Endothelial cell of umbilical vein (primary cell): ENCODE data around the gene DAB2IP. TPM values are rescaled to one million over a fixed set of nuclear protein-coding genes. Genes with fewer than 3 reads are reported as not detected.
A peak's percentile ranks its signal among the peaks of the same experiment; 100 is the strongest.

Source experiments
- BruUV-seq: library from RNA; stranded (reverse); fragments of 400-500 nt; replicated peaks from 2 replicates; lab custom pipeline; 2021; lab: Mats Ljungman, UMichigan
- CTCF ChIA-PET: fragments of 300-600, 350-600 bp; sonication (Branson Sonifier 250); formaldehyde crosslinking; loops from one replicate; lab custom pipeline; 2021; ENCODE audit warnings: antibody characterized with exemption, inconsistent platforms; lab: Charles Lee
- POLR2A ChIA-PET: fragments of 300-600, 350-600 bp; sonication (Branson Sonifier 250); formaldehyde crosslinking; loops from one replicate; lab custom pipeline; 2021; ENCODE audit warnings: antibody characterized with exemption, inconsistent platforms; lab: Charles Lee
- DNase-seq: peaks from one replicate; pipeline ENCODE4 v3.0.0-alpha.2; 2011; ENCODE audit warnings: low read depth, low spot score
- FAIRE-seq: peaks from 2 replicates; lab custom pipeline; 2011; peaks lifted over from hg19 to GRCh38; lab: Jason Lieb, UNC
- H2AFZ ChIP-seq: 2 replicates; pipeline ENCODE4 v1.6.0; 2012; ENCODE audit warnings: low read depth, low read length, control low read depth, inconsistent platforms
- H3K27ac ChIP-seq: 2 replicates; pipeline ENCODE4 v1.5.1; 2011; ENCODE audit warnings: low read depth, mild to moderate bottlenecking, control low read depth, low read length, moderate library complexity; ENCODE audit not compliant: insufficient read depth
- H3K27me3 ChIP-seq, 2 experiments: 2 replicates each; pipeline versions ENCODE4 v1.6.0 to v1.6.1; 2011; ENCODE audit warnings: low read length in 2 of 2, mixed read lengths in 1 of 2; ENCODE audit not compliant: control insufficient read depth in 2 of 2, insufficient read depth in 2 of 2
- H3K36me3 ChIP-seq, 2 experiments: 2 replicates in 1 of 2; 3 replicates in 1 of 2; pipeline ENCODE4 v1.5.1; 2011; ENCODE audit warnings: low read length in 2 of 2, mild to moderate bottlenecking in 1 of 2, moderate library complexity in 1 of 2; ENCODE audit not compliant: control insufficient read depth in 2 of 2, insufficient read depth in 2 of 2; ENCODE audit errors: extremely low read depth in 1 of 2
- H3K4me1 ChIP-seq: 3 replicates; pipeline ENCODE4 v1.5.1; 2011; ENCODE audit warnings: mild to moderate bottlenecking, low read length; ENCODE audit not compliant: control insufficient read depth, insufficient read depth; ENCODE audit errors: extremely low read depth
- H3K4me2 ChIP-seq: 2 replicates; pipeline ENCODE4 v1.6.1; 2011; ENCODE audit warnings: low read length, control low read depth, mixed read lengths; ENCODE audit not compliant: insufficient read depth
- H3K4me3 ChIP-seq, 3 experiments: fragments of 200-600 bp in 1 of 3; sonication (generic), shearing (Covaris generic) in 1 of 3; replicated peaks in 1 of 3; 2 replicates each; pipeline ENCODE4 v1.5.1; 2011 to 2016; ENCODE audit warnings: control low read depth in 3 of 3, low read length in 3 of 3, mild to moderate bottlenecking in 2 of 3, inconsistent platforms in 1 of 3, low read depth in 1 of 3, moderate library complexity in 1 of 3; ENCODE audit not compliant: insufficient read depth in 1 of 3
- H3K79me2 ChIP-seq: 2 replicates; pipeline ENCODE4 v1.6.0; 2012; ENCODE audit warnings: low read length, inconsistent platforms; ENCODE audit not compliant: control insufficient read depth, insufficient read depth
- H3K9ac ChIP-seq: replicated peaks from 2 replicates; pipeline ENCODE3; 2011; ENCODE audit warnings: low read length, control low read depth; ENCODE audit not compliant: insufficient read depth; ENCODE audit errors: extremely low read depth
- H3K9me1 ChIP-seq: replicated peaks from 3 replicates; pipeline ENCODE4 v1.6.0; 2011; ENCODE audit warnings: mild to moderate bottlenecking, low read length; ENCODE audit not compliant: control insufficient read depth, insufficient read depth; ENCODE audit errors: extremely low read depth
- H3K9me3 ChIP-seq: replicated peaks from 2 replicates; pipeline ENCODE4 v1.5.1; 2012; ENCODE audit warnings: low read length, inconsistent platforms; ENCODE audit not compliant: control insufficient read depth, insufficient read depth
- H4K20me1 ChIP-seq: replicated peaks from 2 replicates; pipeline ENCODE3; 2011; ENCODE audit warnings: mild to moderate bottlenecking, low read length; ENCODE audit not compliant: control insufficient read depth, insufficient read depth; ENCODE audit errors: extremely low read depth
- CTCF ChIP-seq, 2 donors: IDR thresholded peaks; 1 replicate in 1 of 2; 2 replicates in 1 of 2; pipeline ENCODE4 v1.5.1; 2011; ENCODE audit warnings: low read length in 2 of 2, mild to moderate bottlenecking in 2 of 2, moderate library complexity in 2 of 2, control low read depth in 1 of 2, inconsistent platforms in 1 of 2, low read depth in 1 of 2; ENCODE audit not compliant: insufficient read depth in 1 of 2; ENCODE audit errors: extremely low read depth in 1 of 2
- EZH2 ChIP-seq: IDR thresholded peaks from 2 replicates; pipeline ENCODE4 v1.6.1; 2012; ENCODE audit warnings: borderline replicate concordance, low read depth, mild to moderate bottlenecking, moderate library complexity, low read length, inconsistent platforms; ENCODE audit not compliant: severe bottlenecking
- FOS ChIP-seq: IDR thresholded peaks from 2 replicates; pipeline ENCODE4 v1.6.1; 2011; ENCODE audit warnings: mild to moderate bottlenecking, low read length, moderate library complexity, borderline replicate concordance; ENCODE audit not compliant: insufficient read depth
- GATA2 ChIP-seq: IDR thresholded peaks from 2 replicates; pipeline ENCODE4 v1.7.0; 2011; ENCODE audit warnings: low read depth, mild to moderate bottlenecking, moderate library complexity, mixed read lengths, low read length; ENCODE audit not compliant: insufficient read length, insufficient read depth
- JUN ChIP-seq: IDR thresholded peaks from 2 replicates; pipeline ENCODE4 v1.6.1; 2011; ENCODE audit warnings: borderline replicate concordance, low read depth; ENCODE audit not compliant: insufficient read length, insufficient read depth
- MAX ChIP-seq: IDR thresholded peaks from 2 replicates; pipeline ENCODE4 v1.6.1; 2011; ENCODE audit not compliant: insufficient read depth, insufficient read length
- MYC ChIP-seq: IDR thresholded peaks from one replicate; pipeline ENCODE4 v1.6.1; 2011; ENCODE audit warnings: mild to moderate bottlenecking, low read depth, low read length
- POLR2A ChIP-seq: IDR thresholded peaks from 2 replicates; pipeline ENCODE4 v1.6.1; 2012; ENCODE audit warnings: low read depth, mild to moderate bottlenecking, control low read depth, low read length
- POLR2AphosphoS5 ChIP-seq: IDR thresholded peaks from 2 replicates; pipeline ENCODE4 v1.6.1; 2012; ENCODE audit warnings: low read depth, mild to moderate bottlenecking, control low read depth, low read length, moderate library complexity; ENCODE audit not compliant: insufficient read depth
- dilution Hi-C: fragments of 300-500 bp; cut with MboI; formaldehyde crosslinking; loops from one replicate; pipeline ENCODE4 v1.15.0; 2019; ENCODE audit warnings: low sequenced_read_pairs; ENCODE audit not compliant: extremely low pct_ligation_motif_present
- intact Hi-C: fragments of 100-400 bp; cut with micrococcal nuclease; formaldehyde crosslinking; loops from one replicate; pipeline ENCODE4 v1.10.0; 2022
- polyA plus RNA-seq, 4 experiments: library from polyadenylated mRNA; depleted of rRNA in 3 of 4; stranded (reverse) in 3 of 4; unstranded in 1 of 4; fragments of >200 nt; gene quantifications; 2 replicates each; pipeline versions ENCODE4 v1.2.1 to v1.2.3, GENCODE V29; 2011 to 2012; ENCODE audit warnings: missing spikeins in 1 of 4
- total RNA-seq: library from RNA; stranded (reverse); gene quantifications from 2 replicates; pipeline ENCODE4 v1.2.3, GENCODE V29; 2021

DAB2IP gene
- total and polyA plus RNA-seq, 2 donors (not counting 3 experiments of a cell fraction or from before 2014, with no cell fraction given) = 29.2 to 53.6 TPM

- Histone ChIP-seq H2AFZ (no peak overlapping the region), H3K79me2 (no peaks in the 10 kb centered on the region), H3K4me1 (no peaks in the 10 kb centered on the region), H3K27me3 (no peaks in the 10 kb centered on the region), H3K4me2 (no peak overlapping the region), H3K9ac (no peak overlapping the region), H3K4me3 (no peak overlapping the region), H3K36me3 (peaks cover 0 to 34% of the 10 kb centered on the region in 2 experiments), H3K27ac (no peak overlapping the region), H3K9me1 (no peaks in the 10 kb centered on the region), H3K9me3 (no peaks in the 10 kb centered on the region), H4K20me1 (no peaks in the 10 kb centered on the region)
- intact Hi-C loops (no loop called here), dilution Hi-C loops (no loop called here)
- TSS peak; percentile 55 for BruUV-seq
- ChIA-PET CTCF (interaction anchor here (1.2 kb wide), 1 partner anchor 21 kb away, joined by 3 read pairs; no protein-coding TSS in a partner anchor), POLR2A (no interaction called here)
- DNase-seq = no peak
- FAIRE-seq = no peak
- TF ChIP-seq MYC (no peak), MAX (no peak), POLR2A (no peak), CTCF (IDR thresholded peaks at IDR 0.05; ENCODE audit: extremely low read depth in 1 of 2, insufficient read depth in 1 of 2, low read depth in 1 of 2, low read length in 2 of 2) (no peak), POLR2AphosphoS5 (no peak), EZH2 (no peak), FOS (no peak), JUN (no peak), GATA2 (no peak)
Measured at GRCh38 chr9:121784731-121785411, 133.4 kb downstream of the DAB2IP start.
